ENCODE measurements around the gene SLC10A3.

Gene SLC10A3

DNA sequence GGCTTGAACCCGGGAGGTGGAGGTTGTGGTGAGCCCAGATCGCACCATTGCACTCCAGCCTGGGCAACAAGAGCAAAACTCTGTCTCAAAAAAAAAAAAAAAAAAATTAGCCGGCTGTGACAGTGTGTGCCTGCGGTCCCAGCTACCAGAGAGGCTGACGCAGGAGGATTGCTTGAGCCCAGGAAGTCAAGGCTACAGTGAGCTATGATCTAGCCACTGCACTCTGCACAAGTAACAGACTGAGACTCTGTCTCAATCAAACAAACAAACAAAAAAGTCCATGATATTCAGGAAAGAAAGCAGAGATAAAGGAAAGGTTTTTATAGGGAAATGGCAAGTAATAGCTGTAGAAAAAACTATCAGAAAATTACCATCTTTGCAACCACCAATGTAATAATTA is 9.2 kb downstream of the SLC10A3 start:
- DNase-seq: no peak
- H3K27me3 ChIP-seq: no peaks in the 10 kb centered on the region
- no peaks in the 10 kb centered on the region for H3K9me3 ChIP-seq
- H3K36me3 ChIP-seq: peaks cover 0 to 19% (median 6%) of the 10 kb centered on the region in 3 donors
- H3K4me3 ChIP-seq: no peak overlapping the region
- intact Hi-C loops (cut with DNase I; ENCODE audit: low total_unique reads): no loop called here
- H3K4me1 ChIP-seq: peaks cover 0 to 20% (median 9%) of the 10 kb centered on the region in 4 donors
- TF ChIP-seq, protein P1, sequence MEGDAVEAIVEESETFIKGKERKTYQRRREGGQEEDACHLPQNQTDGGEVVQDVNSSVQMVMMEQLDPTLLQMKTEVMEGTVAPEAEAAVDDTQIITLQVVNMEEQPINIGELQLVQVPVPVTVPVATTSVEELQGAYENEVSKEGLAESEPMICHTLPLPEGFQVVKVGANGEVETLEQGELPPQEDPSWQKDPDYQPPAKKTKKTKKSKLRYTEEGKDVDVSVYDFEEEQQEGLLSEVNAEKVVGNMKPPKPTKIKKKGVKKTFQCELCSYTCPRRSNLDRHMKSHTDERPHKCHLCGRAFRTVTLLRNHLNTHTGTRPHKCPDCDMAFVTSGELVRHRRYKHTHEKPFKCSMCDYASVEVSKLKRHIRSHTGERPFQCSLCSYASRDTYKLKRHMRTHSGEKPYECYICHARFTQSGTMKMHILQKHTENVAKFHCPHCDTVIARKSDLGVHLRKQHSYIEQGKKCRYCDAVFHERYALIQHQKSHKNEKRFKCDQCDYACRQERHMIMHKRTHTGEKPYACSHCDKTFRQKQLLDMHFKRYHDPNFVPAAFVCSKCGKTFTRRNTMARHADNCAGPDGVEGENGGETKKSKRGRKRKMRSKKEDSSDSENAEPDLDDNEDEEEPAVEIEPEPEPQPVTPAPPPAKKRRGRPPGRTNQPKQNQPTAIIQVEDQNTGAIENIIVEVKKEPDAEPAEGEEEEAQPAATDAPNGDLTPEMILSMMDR (IDR thresholded peaks at IDR 0.05): no peak
- H3K27ac ChIP-seq: no peak overlapping the region

- Histone ChIP-seq H3K27ac (peak within 1 kb of the TSS; percentile 81), H3K4me3 (peak within 1 kb of the TSS; percentile 55 to 62), H3K27me3 (no peaks in the 10 kb centered on the region), H3K36me3 (peaks cover 0 to 8% (median 0%) of the 10 kb centered on the region in 3 donors), H3K9me3 (no peaks in the 10 kb centered on the region), H3K4me1 (peaks cover 0 to 9% (median 4%) of the 10 kb centered on the region in 4 donors)
- intact Hi-C loops (cut with DNase I; ENCODE audit: low total_unique reads): no loop called here
- TF ChIP-seq, protein P1 (IDR thresholded peaks at IDR 0.05): no peak
- peak; percentile 87 to 95 for DNase-seq
These were observed 11.5 kb downstream of the SLC10A3 start, which contains the start of gene LAGE3 for GRCh38 chrX:154478728-154479622. TSS of gene LAGE3 (minus strand) at chrX:154479281. CDS start at chrX:154478915, 366 bp downstream.

DNA sequence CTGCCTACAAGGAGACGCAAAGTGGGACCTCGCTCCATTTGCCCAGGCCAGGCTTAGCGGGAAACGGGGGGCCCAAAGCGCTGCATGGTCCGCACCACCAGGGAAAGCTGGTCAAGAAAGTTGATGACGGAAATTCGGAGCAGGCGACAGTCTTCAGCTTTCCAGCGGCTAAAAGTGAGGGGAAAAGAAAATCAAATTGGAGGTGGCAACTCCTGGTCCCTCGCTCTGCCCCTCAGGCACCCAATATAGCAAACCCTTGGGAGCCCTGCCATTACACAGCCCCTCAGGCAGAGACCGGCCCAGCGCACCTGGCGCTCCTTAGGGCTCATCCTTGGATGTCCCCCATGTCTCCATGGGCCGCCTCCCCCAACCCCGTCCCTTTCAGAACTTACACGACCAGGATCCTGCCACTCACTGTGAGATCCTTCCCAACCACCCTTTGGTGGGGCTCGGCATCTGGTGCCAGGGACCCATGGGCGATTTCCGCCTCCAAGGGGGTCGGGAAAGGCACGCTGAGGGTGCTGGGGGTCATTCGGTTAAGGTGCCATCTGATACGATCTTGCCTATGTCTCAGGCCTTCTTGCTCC is 12.4 kb downstream of the SLC10A3 start:
- H3K9me3 ChIP-seq: no peaks in the 10 kb centered on the region
- no peaks in the 10 kb centered on the region for H3K27me3 ChIP-seq
- intact Hi-C loops (cut with DNase I; ENCODE audit: low total_unique reads): no loop called here
- peaks cover 0 to 11% (median under 1%) of the 10 kb centered on the region in 3 donors for H3K36me3 ChIP-seq
- DNase-seq: no peak
- H3K4me1 ChIP-seq: peaks cover 0 to 9% (median 4%) of the 10 kb centered on the region in 4 donors
- H3K27ac ChIP-seq: peak overlapping the region; percentile 81
- TF ChIP-seq, protein P1 (IDR thresholded peaks at IDR 0.05): no peak
- peak overlapping the region; percentile 55 to 62 for H3K4me3 ChIP-seq

GRCh38 chrX:154476821-154477220 is 13.6 kb downstream of the SLC10A3 start:
- Histone ChIP-seq H3K36me3 (peaks cover 0 to 23% (median 4%) of the 10 kb centered on the region in 3 donors), H3K4me3 (no peak overlapping the region), H3K27ac (no peak overlapping the region), H3K9me3 (no peaks in the 10 kb centered on the region), H3K27me3 (no peaks in the 10 kb centered on the region), H3K4me1 (peaks cover 0 to 9% (median 4%) of the 10 kb centered on the region in 4 donors)
- TF ChIP-seq, protein P1 (IDR thresholded peaks at IDR 0.05): no peak
- intact Hi-C loops (cut with DNase I; ENCODE audit: low total_unique reads): no loop called here
- no peak for DNase-seq

DNA sequence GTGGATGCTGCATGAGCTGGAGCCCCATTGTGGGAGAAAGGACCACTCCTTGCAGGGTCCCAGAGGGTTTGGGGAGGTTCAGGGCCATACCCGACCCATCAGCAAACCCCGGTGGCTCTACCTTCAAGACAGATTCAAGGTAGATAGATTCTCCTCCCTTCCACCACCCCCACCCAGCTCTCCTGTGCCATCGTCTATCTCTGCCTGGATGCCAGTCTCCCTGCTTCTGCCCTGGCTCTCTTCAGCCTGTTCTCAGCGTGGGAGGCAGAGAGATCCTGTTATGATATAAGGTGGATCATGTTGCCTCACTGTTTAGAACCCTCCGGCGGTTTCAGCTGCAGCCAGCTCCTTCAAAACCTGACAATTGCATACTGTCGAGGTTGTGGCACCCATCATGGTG is 16.7 kb downstream of the SLC10A3 start:
- Histone ChIP-seq H3K4me3 (no peak overlapping the region), H3K27me3 (no peaks in the 10 kb centered on the region), H3K9me3 (no peaks in the 10 kb centered on the region), H3K36me3 (peaks cover 4 to 54% (median 31%) of the 10 kb centered on the region in 3 donors), H3K4me1 (peaks cover 0 to 8% (median 2%) of the 10 kb centered on the region in 4 donors), H3K27ac (no peak overlapping the region)
- intact Hi-C loops (cut with DNase I; ENCODE audit: low total_unique reads): no loop called here
- DNase-seq: no peak
- TF ChIP-seq, protein P1 (IDR thresholded peaks at IDR 0.05): no peak
